ENCODE results near the gene CRHR1.

DNA sequence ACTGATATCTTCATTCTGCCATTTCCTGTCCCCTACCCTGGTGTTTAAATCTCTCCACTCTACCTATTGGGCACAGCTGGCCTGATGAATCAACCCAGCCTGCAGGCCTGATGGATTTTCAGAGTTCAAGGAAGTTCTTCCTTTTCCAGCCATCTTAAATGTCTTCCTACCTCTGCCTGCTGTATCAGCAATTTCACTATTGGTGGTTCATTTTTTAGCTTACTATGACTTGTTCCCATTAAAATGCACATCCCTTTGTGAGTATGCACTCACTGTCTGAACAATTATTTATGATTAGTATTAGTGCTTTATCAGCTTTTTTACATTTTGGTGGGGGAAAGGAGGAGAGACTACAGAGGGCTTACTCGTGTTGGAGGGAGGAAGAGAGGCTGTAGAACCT lies 48.6 kb upstream of the CRHR1 start:
- TF ChIP-seq EZH2 (optimal IDR thresholded peaks at IDR 0.05; ENCODE audit: low read depth, low read length), result no peak
- no peak for TF ChIP-seq CTCF (IDR thresholded peaks at IDR 0.05; ENCODE audit: low read length)
